IMR-90 (cell line): ENCODE measurements around the gene PTGES3. TPM values are rescaled to one million over a fixed set of nuclear protein-coding genes. Genes with fewer than 3 reads are reported as not detected.

Experiments
- ATAC-seq: fragments of 200-7000 bp; cut with Tn5 transposase; 2 replicates; pipeline ENCODE4 v1.9.1; 2020; ENCODE audit warnings: low read depth, mild to moderate bottlenecking, moderate library complexity
- BruUV-seq: library from RNA; stranded (reverse); fragments of 400-500 nt; replicated peaks from 2 replicates; lab custom pipeline; 2021; lab: Mats Ljungman, UMichigan
- CTCF ChIA-PET: fragments of 300-600 bp; formaldehyde crosslinking; extraction: SDS; loops from one replicate; lab custom pipeline; 2021; ENCODE audit warnings: antibody characterized with exemption; lab: Yijun Ruan, JAX
- POLR2A ChIA-PET: fragments of 300-600 bp; sonication (Branson Sonifier 250); formaldehyde crosslinking; loops from one replicate; lab custom pipeline; 2022; ENCODE audit warnings: antibody characterized with exemption; ENCODE audit not compliant: unreplicated experiment; lab: Charles Lee
- DNase-seq: peaks from one replicate; pipeline ENCODE4 v3.0.0; 2013
- H2AFZ ChIP-seq: replicated peaks from 2 replicates; pipeline ENCODE3; 2013; ENCODE audit warnings: low read length, mild to moderate bottlenecking; ENCODE audit not compliant: poor library complexity
- H2AK5ac ChIP-seq: 2 replicates; pipeline ENCODE4 v1.6.1; 2013; ENCODE audit warnings: low read depth, low read length, inconsistent platforms
- H2AK9ac ChIP-seq: replicated peaks from 2 replicates; pipeline ENCODE3; 2013; ENCODE audit warnings: mild to moderate bottlenecking, low read depth, low read length, moderate library complexity; ENCODE audit not compliant: poor library complexity
- H2BK120ac ChIP-seq: 2 replicates; pipeline ENCODE4 v1.6.1; 2013; ENCODE audit warnings: low read depth, low read length, inconsistent platforms
- H2BK15ac ChIP-seq: 3 replicates; pipeline ENCODE4 v1.6.1; 2013; ENCODE audit warnings: low read depth, low read length, inconsistent platforms
- H2BK20ac ChIP-seq: 2 replicates; pipeline ENCODE4 v1.6.1; 2013; ENCODE audit warnings: low read depth, mild to moderate bottlenecking, inconsistent platforms, low read length, moderate library complexity
- H2BK5ac ChIP-seq: 2 replicates; pipeline ENCODE4 v1.6.1; 2013; ENCODE audit warnings: mild to moderate bottlenecking, low read depth, low read length, inconsistent platforms; ENCODE audit not compliant: poor library complexity, severe bottlenecking
- H3K14ac ChIP-seq: replicated peaks from 2 replicates; pipeline ENCODE4 v1.6.1; 2013; ENCODE audit warnings: low read depth, low read length, inconsistent platforms
- H3K18ac ChIP-seq: 2 replicates; pipeline ENCODE4 v1.6.1; 2013; ENCODE audit warnings: low read depth, low read length, control low read depth
- H3K23ac ChIP-seq: 2 replicates; pipeline ENCODE4 v1.6.1; 2013; ENCODE audit warnings: low read depth, low read length, inconsistent platforms
- H3K27ac ChIP-seq: 2 replicates; pipeline ENCODE4 v1.5.1; 2013; ENCODE audit warnings: mild to moderate bottlenecking, control low read depth, low read length; ENCODE audit not compliant: insufficient read depth
- H3K27me3 ChIP-seq: 2 replicates; pipeline ENCODE4 v1.6.1; 2013; ENCODE audit warnings: low read length; ENCODE audit not compliant: control insufficient read depth, insufficient read depth
- H3K36me3 ChIP-seq: 2 replicates; pipeline ENCODE4 v1.6.1; 2013; ENCODE audit warnings: low read length, mixed read lengths; ENCODE audit not compliant: control insufficient read depth, insufficient read depth
- H3K4ac ChIP-seq: 2 replicates; pipeline ENCODE4 v1.6.1; 2013; ENCODE audit warnings: low read depth, low read length, inconsistent platforms
- H3K4me1 ChIP-seq: 2 replicates; pipeline ENCODE4 v1.6.1; 2013; ENCODE audit warnings: low read length, mixed read lengths; ENCODE audit not compliant: control insufficient read depth, insufficient read depth
- H3K4me2 ChIP-seq: 2 replicates; pipeline ENCODE4 v1.6.1; 2013; ENCODE audit warnings: low read depth, mild to moderate bottlenecking, control low read depth, low read length, moderate library complexity
- H3K4me3 ChIP-seq: 2 replicates; pipeline ENCODE4 v1.5.1; 2013; ENCODE audit warnings: low read depth, mild to moderate bottlenecking, control low read depth, low read length, moderate library complexity; ENCODE audit not compliant: insufficient read depth
- H3K56ac ChIP-seq: 2 replicates; pipeline ENCODE4 v1.6.1; 2013; ENCODE audit warnings: low read length, inconsistent platforms; ENCODE audit not compliant: insufficient read depth; ENCODE audit errors: extremely low read depth
- H3K79me1 ChIP-seq, 2 experiments: 2 replicates each; pipeline ENCODE4 v1.6.1; 2013; ENCODE audit warnings: low read length in 2 of 2, inconsistent platforms in 1 of 2, low read depth in 1 of 2
- H3K9ac ChIP-seq: 2 replicates; pipeline ENCODE4 v1.6.1; 2013; ENCODE audit warnings: low read depth, low read length, control low read depth
- H3K9me1 ChIP-seq: 2 replicates; pipeline ENCODE4 v1.6.1; 2013; ENCODE audit warnings: low read length, inconsistent platforms; ENCODE audit not compliant: insufficient read depth
- H3K9me3 ChIP-seq: 2 replicates; pipeline ENCODE4 v1.6.1; 2013; ENCODE audit warnings: low read length; ENCODE audit not compliant: control insufficient read depth, insufficient read depth
- H4K20me1 ChIP-seq: 2 replicates; pipeline ENCODE4 v1.6.1; 2013; ENCODE audit warnings: low read length, inconsistent platforms; ENCODE audit not compliant: insufficient read depth
- H4K5ac ChIP-seq: 2 replicates; pipeline ENCODE4 v1.6.1; 2013; ENCODE audit warnings: mild to moderate bottlenecking, low read depth, low read length, control low read depth
- H4K8ac ChIP-seq, 2 experiments: 2 replicates each; pipeline ENCODE4 v1.6.1; 2013; ENCODE audit warnings: low read depth in 2 of 2, low read length in 2 of 2, control low read depth in 1 of 2, inconsistent platforms in 1 of 2
- H4K91ac ChIP-seq: 2 replicates; pipeline ENCODE4 v1.6.1; 2013; ENCODE audit warnings: low read depth, low read length, inconsistent platforms; ENCODE audit not compliant: insufficient read depth
- MAZ ChIP-seq: IDR thresholded peaks from 2 replicates; pipeline ENCODE4 v1.6.1; 2012; ENCODE audit warnings: low read depth, mild to moderate bottlenecking, low read length, improper control_type of control experiment, moderate library complexity, borderline replicate concordance
- dilution Hi-C: fragments of 300-500 bp; cut with HindIII; formaldehyde crosslinking; loops from one replicate; pipeline ENCODE4 v1.14.3; 2018; ENCODE audit warnings: low sequenced_read_pairs; ENCODE audit not compliant: unreplicated experiment
- in situ Hi-C: fragments of 300-500 bp; cut with MboI; formaldehyde crosslinking; loops from 3 replicates; pipeline ENCODE4 v1.14.3; 2019; ENCODE audit warnings: low sequenced_read_pairs, inconsistent platforms, mixed read lengths
- intact Hi-C: fragments of 100-400 bp; cut with micrococcal nuclease; formaldehyde crosslinking; loops from 2 replicates; pipeline ENCODE4 v1.10.0; 2022
- polyA plus RNA-seq, 3 experiments: library from polyadenylated mRNA; depleted of rRNA; stranded (reverse); fragments of >200 nt; gene quantifications; 2 replicates each; pipeline ENCODE4 v1.2.3, GENCODE V29; 2012; ENCODE audit warnings: low replicate concordance in 1 of 3
- total RNA-seq: library from RNA; depleted of rRNA; stranded (reverse); fragments of >200 nt; gene quantifications from 2 replicates; pipeline ENCODE4 v1.2.3, GENCODE V29; 2012

PTGES3 gene
- total and polyA plus RNA-seq, 2 of the 4 experiments (the other 2 are of a cell fraction), result 42.7 to 73.2 TPM

DNA sequence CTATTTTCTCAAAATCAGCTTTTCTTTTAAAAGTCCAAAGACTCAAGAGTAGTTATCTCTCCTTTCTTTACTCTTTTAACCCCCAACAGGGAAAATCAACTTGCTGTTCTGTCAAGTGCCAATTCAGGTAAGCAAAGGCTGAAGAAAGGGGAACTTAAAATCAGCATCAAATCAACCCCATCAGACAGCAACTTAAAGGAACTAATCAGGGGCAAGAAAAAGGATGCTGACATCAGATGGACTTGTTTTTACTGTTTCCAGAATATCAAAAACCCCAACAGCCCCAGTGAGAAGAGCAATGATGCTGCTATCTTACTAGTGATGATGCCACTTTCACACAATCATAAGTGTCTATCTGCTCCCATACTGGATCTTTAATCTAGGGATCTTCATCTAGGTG, 61.4 kb downstream of the PTGES3 start:
- POLR2A ChIA-PET, result no interaction called here

More for the DNA sequence above, 61.4 kb downstream of the PTGES3 start:
- Histone ChIP-seq H3K4me1 (peaks cover 9% of the 10 kb centered on the region), H3K18ac (no peak overlapping the region), H2BK5ac (no peak overlapping the region), H2AK5ac (no peak overlapping the region), H4K5ac (no peak overlapping the region), H2AFZ (no peak overlapping the region), H3K9me1 (peaks cover 9% of the 10 kb centered on the region), H2AK9ac (no peak overlapping the region), H3K36me3 (peaks cover 11% of the 10 kb centered on the region), H2BK20ac (no peak overlapping the region), H4K20me1 (peaks cover 85% of the 10 kb centered on the region), H3K9ac (no peak overlapping the region), H4K91ac (no peak overlapping the region), H3K56ac (no peak overlapping the region), H3K4me3 (no peak overlapping the region), H3K9me3 (no peaks in the 10 kb centered on the region), H3K14ac (no peak overlapping the region), H3K27me3 (no peaks in the 10 kb centered on the region), H3K23ac (0 out of 2 replicates have a peak overlapping the region, but pooled peaks have one; percentile 41), H3K79me1 (peaks cover 3 to 64% of the 10 kb centered on the region in 2 experiments), H3K27ac (no peak overlapping the region), H2BK120ac (no peak overlapping the region), H3K4ac (no peak overlapping the region), H4K8ac (no peak overlapping the region), H2BK15ac (no peak overlapping the region), H3K4me2 (no peak overlapping the region)
- dilution Hi-C loops, result no loop called here
- no peak for TF ChIP-seq MAZ
- CTCF ChIA-PET, result interaction anchor here (0.6 to 1.7 kb wide), 2 partner anchors 10 to 170 kb away, joined by 6 to 8 read pairs; no protein-coding TSS in a partner anchor
- in situ Hi-C loops, result no loop called here
- intact Hi-C loops, result no loop called here
- no TSS peak for BruUV-seq
- no peak for ATAC-seq
- no peak for DNase-seq
